ENCODE results near the gene ZNF76.

DNA sequence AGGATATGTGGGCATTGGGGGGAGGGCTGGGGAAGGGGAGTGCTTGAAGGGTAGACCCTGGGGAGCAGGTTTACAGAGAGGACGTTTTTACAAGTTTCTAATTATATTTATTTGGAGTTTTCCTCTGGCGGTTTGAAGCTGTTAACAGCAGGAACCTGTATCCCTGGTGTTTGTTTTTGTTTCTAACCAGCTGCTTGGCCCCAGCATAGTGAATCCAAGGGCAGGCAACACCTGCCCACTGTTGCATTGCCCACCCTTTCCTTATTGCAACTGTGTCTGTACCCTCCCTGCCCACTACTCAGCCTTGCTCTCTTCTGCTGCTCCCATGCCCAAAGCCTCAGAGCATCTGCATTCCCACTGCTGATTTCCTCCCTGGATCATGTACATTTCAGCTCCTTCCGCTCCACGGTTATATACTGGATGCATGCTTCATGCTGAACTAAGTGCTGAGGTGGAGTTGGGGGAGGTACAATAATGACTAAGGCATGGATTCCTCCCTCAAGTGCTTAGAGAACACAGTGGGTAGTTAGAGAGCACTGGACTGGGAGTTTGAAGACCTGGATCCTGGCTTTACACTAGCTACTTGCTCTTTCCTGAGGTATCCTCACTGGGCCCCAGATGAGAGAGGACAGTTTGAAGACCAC lies 39.7 kb upstream of the ZNF76 start:
- TF ChIP-seq, protein P1, sequence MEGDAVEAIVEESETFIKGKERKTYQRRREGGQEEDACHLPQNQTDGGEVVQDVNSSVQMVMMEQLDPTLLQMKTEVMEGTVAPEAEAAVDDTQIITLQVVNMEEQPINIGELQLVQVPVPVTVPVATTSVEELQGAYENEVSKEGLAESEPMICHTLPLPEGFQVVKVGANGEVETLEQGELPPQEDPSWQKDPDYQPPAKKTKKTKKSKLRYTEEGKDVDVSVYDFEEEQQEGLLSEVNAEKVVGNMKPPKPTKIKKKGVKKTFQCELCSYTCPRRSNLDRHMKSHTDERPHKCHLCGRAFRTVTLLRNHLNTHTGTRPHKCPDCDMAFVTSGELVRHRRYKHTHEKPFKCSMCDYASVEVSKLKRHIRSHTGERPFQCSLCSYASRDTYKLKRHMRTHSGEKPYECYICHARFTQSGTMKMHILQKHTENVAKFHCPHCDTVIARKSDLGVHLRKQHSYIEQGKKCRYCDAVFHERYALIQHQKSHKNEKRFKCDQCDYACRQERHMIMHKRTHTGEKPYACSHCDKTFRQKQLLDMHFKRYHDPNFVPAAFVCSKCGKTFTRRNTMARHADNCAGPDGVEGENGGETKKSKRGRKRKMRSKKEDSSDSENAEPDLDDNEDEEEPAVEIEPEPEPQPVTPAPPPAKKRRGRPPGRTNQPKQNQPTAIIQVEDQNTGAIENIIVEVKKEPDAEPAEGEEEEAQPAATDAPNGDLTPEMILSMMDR (IDR thresholded peaks at IDR 0.05; ENCODE audit: low read depth, low read length): no peak
- TF ChIP-seq EZH2phosphoT487 (IDR thresholded peaks at IDR 0.05; ENCODE audit: low read depth): no peak

Measured in OCI-LY3 (cell line).